Measurements from ENCODE around the gene PEX10.

PEX10 gene

GRCh38 chr1:2433196-2433595 is 20.8 kb upstream of the PEX10 start:
- H3K36me3 ChIP-seq, result no peaks in the 10 kb centered on the region
- no peaks in the 10 kb centered on the region for H3K4me1 ChIP-seq (ENCODE audit: control insufficient read depth in 1 of 2, insufficient read depth in 1 of 2, low read depth in 1 of 2, low read length in 1 of 2)
- peaks cover 36% of the 10 kb centered on the region for H3K27me3 ChIP-seq
- TF ChIP-seq CTCF (IDR thresholded peaks at IDR 0.05), result no peak
- no peaks in the 10 kb centered on the region for H3K9me3 ChIP-seq
- H3K4me3 ChIP-seq (ENCODE audit: low read depth in 1 of 2, low read length in 1 of 2), result no peak overlapping the region
- H3K27ac ChIP-seq, result no peak overlapping the region

- no peak for TF ChIP-seq CTCF (IDR thresholded peaks at IDR 0.05)
- no peaks in the 10 kb centered on the region for H3K4me1 ChIP-seq (ENCODE audit: control insufficient read depth in 1 of 2, insufficient read depth in 1 of 2, low read depth in 1 of 2, low read length in 1 of 2)
- no peak overlapping the region for H3K27ac ChIP-seq
- H3K9me3 ChIP-seq, result no peaks in the 10 kb centered on the region
- H3K4me3 ChIP-seq (ENCODE audit: low read depth in 1 of 2, low read length in 1 of 2), result no peak overlapping the region
- H3K27me3 ChIP-seq, result peaks cover 36% of the 10 kb centered on the region
- no peaks in the 10 kb centered on the region for H3K36me3 ChIP-seq
Observed at GRCh38 chr1:2432441-2432844, 20.1 kb upstream of the PEX10 start.

- no peak overlapping the region for H3K4me3 ChIP-seq (ENCODE audit: low read depth in 1 of 2, low read length in 1 of 2)
- no peak for TF ChIP-seq CTCF (IDR thresholded peaks at IDR 0.05)
- H3K27me3 ChIP-seq, result peaks cover 34% of the 10 kb centered on the region
- H3K27ac ChIP-seq, result no peak overlapping the region
- no peaks in the 10 kb centered on the region for H3K36me3 ChIP-seq
- H3K9me3 ChIP-seq, result no peaks in the 10 kb centered on the region
- H3K4me1 ChIP-seq (ENCODE audit: control insufficient read depth in 1 of 2, insufficient read depth in 1 of 2, low read depth in 1 of 2, low read length in 1 of 2), result no peaks in the 10 kb centered on the region
Observed at GRCh38 chr1:2431518-2431917, 19.2 kb upstream of the PEX10 start.

- Histone ChIP-seq H3K27ac (no peak overlapping the region), H3K4me3 (ENCODE audit: low read depth in 1 of 2, low read length in 1 of 2) (no peak overlapping the region)
Observed at GRCh38 chr1:2431103-2431502, 18.7 kb upstream of the PEX10 start.

GRCh38 chr1:2430592-2430973 is 18.2 kb upstream of the PEX10 start:
- Histone ChIP-seq H3K27ac (no peak overlapping the region), H3K36me3 (no peaks in the 10 kb centered on the region), H3K27me3 (peaks cover 32% of the 10 kb centered on the region), H3K4me1 (ENCODE audit: control insufficient read depth in 1 of 2, insufficient read depth in 1 of 2, low read depth in 1 of 2, low read length in 1 of 2) (no peaks in the 10 kb centered on the region), H3K4me3 (ENCODE audit: low read depth in 1 of 2, low read length in 1 of 2) (no peak overlapping the region), H3K9me3 (no peaks in the 10 kb centered on the region)
- TF ChIP-seq CTCF (IDR thresholded peaks at IDR 0.05), result no peak

More at GRCh38 chr1:2431103-2431502, 18.7 kb upstream of the PEX10 start:
- H3K9me3 ChIP-seq, result no peaks in the 10 kb centered on the region
- H3K36me3 ChIP-seq, result no peaks in the 10 kb centered on the region
- H3K27me3 ChIP-seq, result peaks cover 33% of the 10 kb centered on the region
- H3K4me1 ChIP-seq (ENCODE audit: control insufficient read depth in 1 of 2, insufficient read depth in 1 of 2, low read depth in 1 of 2, low read length in 1 of 2), result no peaks in the 10 kb centered on the region
- no peak for TF ChIP-seq CTCF (IDR thresholded peaks at IDR 0.05)

Measured in neutrophil (primary cell).